Caco-2 (cell line): ENCODE measurements around the gene FAM50B. TPM values are rescaled to one million over a fixed set of nuclear protein-coding genes. Genes with fewer than 3 reads are reported as not detected.

Experiments
- BruUV-seq: library from RNA; stranded (reverse); fragments of 400-500 nt; replicated peaks from 2 replicates; lab custom pipeline; 2021; lab: Mats Ljungman, UMichigan
- CTCF ChIA-PET: fragments of 300-600 bp; sonication (Branson Sonifier 250); formaldehyde crosslinking; loops from one replicate; lab custom pipeline; 2022; ENCODE audit warnings: antibody characterized with exemption; lab: Charles Lee
- POLR2A ChIA-PET: fragments of 300-600 bp; sonication (Branson Sonifier 250); formaldehyde crosslinking; loops from one replicate; lab custom pipeline; 2022; ENCODE audit warnings: antibody characterized with exemption; lab: Charles Lee
- DNase-seq, 2 experiments: peaks; one replicate each; pipeline versions ENCODE4 v3.0.0 to v3.0.0-alpha.2; 2020 to 2022
- H3K27me3 ChIP-seq: replicated peaks from 2 replicates; pipeline ENCODE4 v1.6.0; 2011; ENCODE audit warnings: low read length; ENCODE audit not compliant: control insufficient read depth, insufficient read depth
- H3K36me3 ChIP-seq: 2 replicates; pipeline ENCODE4 v1.5.1; 2011; ENCODE audit warnings: low read length; ENCODE audit not compliant: control insufficient read depth, insufficient read depth
- H3K4me1 ChIP-seq: fragments of 250-450 bp; sonication (Bioruptor Pico); 2 replicates; pipeline ENCODE4 v1.5.1; 2020; ENCODE audit warnings: mild to moderate bottlenecking
- H3K4me3 ChIP-seq: 2 replicates; pipeline ENCODE4 v1.5.1; 2011; ENCODE audit warnings: low read depth, mild to moderate bottlenecking, control low read depth, low read length
- H3K9me3 ChIP-seq: fragments of 250-450 bp; sonication (Bioruptor Pico); 2 replicates; pipeline ENCODE4 v1.5.1; 2020; ENCODE audit warnings: mild to moderate bottlenecking, moderate library complexity
- H3K27ac Mint-ChIP-seq: one replicate; pipeline ENCODE4 v1.8.0; 2022; ENCODE audit warnings: mixed read lengths; ENCODE audit not compliant: unreplicated experiment
- H3K27me3 Mint-ChIP-seq: one replicate; pipeline ENCODE4 v1.8.0; 2022; ENCODE audit warnings: mixed read lengths; ENCODE audit not compliant: insufficient read depth, unreplicated experiment
- H3K36me3 Mint-ChIP-seq: one replicate; pipeline ENCODE4 v1.8.0; 2022; ENCODE audit warnings: mild to moderate bottlenecking, mixed read lengths; ENCODE audit not compliant: insufficient read depth, unreplicated experiment
- H3K4me1 Mint-ChIP-seq: one replicate; pipeline ENCODE4 v1.8.0; 2022; ENCODE audit warnings: low read depth, mixed read lengths; ENCODE audit not compliant: unreplicated experiment
- H3K4me3 Mint-ChIP-seq: one replicate; pipeline ENCODE4 v1.8.0; 2022; ENCODE audit warnings: mild to moderate bottlenecking, moderate library complexity, mixed read lengths; ENCODE audit not compliant: unreplicated experiment
- H3K9me3 Mint-ChIP-seq: one replicate; pipeline ENCODE4 v1.8.0; 2022; ENCODE audit warnings: mixed read lengths; ENCODE audit not compliant: unreplicated experiment
- CTCF ChIP-seq, 2 experiments: fragments of 200-600 bp in 1 of 2; IDR thresholded peaks; 1 replicate in 1 of 2; 2 replicates in 1 of 2; pipeline versions ENCODE4 v1.5.1 to v1.8.0; 2011 to 2022; ENCODE audit warnings: antibody characterized with exemption in 1 of 2, control low read depth in 1 of 2, inconsistent platforms in 1 of 2, low read depth in 1 of 2, low read length in 1 of 2, mild to moderate bottlenecking in 1 of 2, moderate library complexity in 1 of 2; ENCODE audit not compliant: insufficient read depth in 1 of 2, severe bottlenecking in 1 of 2, unreplicated experiment in 1 of 2
- intact Hi-C: fragments of 100-400 bp; cut with micrococcal nuclease; formaldehyde crosslinking; loops from one replicate; pipeline ENCODE4 v1.10.0; 2022; ENCODE audit not compliant: unreplicated experiment
- total RNA-seq: library from RNA; stranded (reverse); gene quantifications from 2 replicates; pipeline ENCODE4 v1.2.3, GENCODE V29; 2022

The FAM50B gene
- total RNA-seq, 1 experiment from 2014 or later: not detected

GRCh38 chr6:3829285-3829684, 19.9 kb upstream of the FAM50B start:
- no peak for TF ChIP-seq CTCF (IDR thresholded peaks at IDR 0.05; ENCODE audit: insufficient read depth in 1 of 2, low read depth in 1 of 2, low read length in 1 of 2, severe bottlenecking in 1 of 2, unreplicated experiment in 1 of 2)
- CTCF ChIA-PET: no interaction called here

DNA sequence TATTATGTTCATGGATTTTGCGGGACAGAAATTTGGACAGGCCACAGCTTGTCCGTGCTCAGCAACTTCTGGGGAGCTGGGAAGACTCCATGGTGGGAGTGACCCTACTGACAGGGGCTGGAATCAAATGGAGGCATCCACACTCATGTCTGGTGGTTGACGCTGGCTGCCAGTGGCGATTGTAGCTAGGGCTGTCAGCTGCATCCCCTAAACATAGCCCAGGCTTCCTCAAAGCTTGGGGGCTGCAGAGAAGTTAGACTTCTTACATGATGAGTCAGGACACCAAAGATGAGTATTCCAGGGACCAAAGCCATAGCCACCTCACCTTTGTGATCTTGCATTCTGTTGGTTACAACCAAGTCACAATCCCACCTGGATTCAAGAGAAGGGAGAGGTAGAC, 18.4 kb upstream of the FAM50B start:
- no peaks in the 10 kb centered on the region for H3K9me3 Mint-ChIP-seq
- H3K36me3 ChIP-seq: no peaks in the 10 kb centered on the region
- DNase-seq: no peak
- H3K4me3 ChIP-seq: no peak overlapping the region
- H3K27me3 ChIP-seq: no peaks in the 10 kb centered on the region
- no TSS peak for BruUV-seq
- no peaks in the 10 kb centered on the region for H3K27me3 Mint-ChIP-seq
- H3K36me3 Mint-ChIP-seq: no peaks in the 10 kb centered on the region
- ChIA-PET POLR2A (no interaction called here), CTCF (no interaction called here)
- no peak overlapping the region for H3K27ac Mint-ChIP-seq
- intact Hi-C loops: no loop called here
- H3K9me3 ChIP-seq: no peaks in the 10 kb centered on the region
- no peak overlapping the region for H3K4me3 Mint-ChIP-seq
- peaks cover 7% of the 10 kb centered on the region for H3K4me1 Mint-ChIP-seq
- TF ChIP-seq CTCF (IDR thresholded peaks at IDR 0.05; ENCODE audit: insufficient read depth in 1 of 2, low read depth in 1 of 2, low read length in 1 of 2, severe bottlenecking in 1 of 2, unreplicated experiment in 1 of 2): no peak
- peaks cover 10% of the 10 kb centered on the region for H3K4me1 ChIP-seq

More at GRCh38 chr6:3829285-3829684, 19.9 kb upstream of the FAM50B start:
- H3K4me1 Mint-ChIP-seq: no peaks in the 10 kb centered on the region
- intact Hi-C loops: no loop called here
- no peaks in the 10 kb centered on the region for H3K9me3 ChIP-seq
- no peaks in the 10 kb centered on the region for H3K4me1 ChIP-seq
- no peaks in the 10 kb centered on the region for H3K36me3 ChIP-seq
- no peaks in the 10 kb centered on the region for H3K27me3 Mint-ChIP-seq
- DNase-seq: no peak
- no peak overlapping the region for H3K4me3 ChIP-seq
- no peaks in the 10 kb centered on the region for H3K9me3 Mint-ChIP-seq
- no peaks in the 10 kb centered on the region for H3K36me3 Mint-ChIP-seq
- H3K27me3 ChIP-seq: no peaks in the 10 kb centered on the region
- POLR2A ChIA-PET: no interaction called here
- no TSS peak for BruUV-seq
- H3K27ac Mint-ChIP-seq: no peak overlapping the region
- no peak overlapping the region for H3K4me3 Mint-ChIP-seq

DNA sequence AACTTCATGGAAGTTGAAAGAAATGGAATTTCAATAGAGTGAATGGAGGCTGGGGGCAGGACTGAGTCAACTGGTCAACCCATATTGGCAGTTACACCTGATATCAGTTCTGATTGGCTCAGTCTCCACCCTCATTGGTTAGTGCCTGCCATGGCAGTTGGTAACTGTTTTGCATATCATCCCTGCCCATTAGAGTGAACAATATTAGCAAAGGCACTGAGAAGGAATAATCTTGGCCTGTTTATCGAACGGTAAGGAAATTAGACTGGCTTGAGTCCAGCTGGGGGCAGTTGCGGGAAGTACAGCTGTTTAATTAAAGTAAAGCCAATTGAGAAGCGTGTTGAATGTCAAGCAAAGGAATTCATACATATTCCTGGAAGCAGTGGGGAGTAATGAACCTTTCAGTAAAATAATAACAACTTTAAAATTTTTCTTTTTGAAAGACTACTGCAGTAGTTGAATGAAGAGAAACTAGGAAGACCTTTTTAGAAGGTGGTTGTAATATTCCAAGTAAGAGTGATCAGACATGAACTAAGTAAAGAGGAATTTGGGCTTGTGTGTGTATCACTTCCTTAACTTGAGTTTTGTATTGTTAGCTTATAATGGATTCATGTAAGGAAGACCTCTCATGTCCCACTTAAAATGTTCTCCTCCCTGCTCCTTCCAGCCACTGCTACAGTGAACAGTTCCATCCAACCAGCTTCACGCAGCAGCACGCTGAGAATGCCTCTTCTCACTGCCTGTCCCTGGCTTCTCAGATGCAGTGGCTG, 17.2 kb upstream of the FAM50B start:
- H3K4me1 Mint-ChIP-seq: peaks cover 7% of the 10 kb centered on the region
- DNase-seq: no peak
- TF ChIP-seq CTCF (IDR thresholded peaks at IDR 0.05; ENCODE audit: insufficient read depth in 1 of 2, low read depth in 1 of 2, low read length in 1 of 2, severe bottlenecking in 1 of 2, unreplicated experiment in 1 of 2): no peak
- H3K9me3 Mint-ChIP-seq: no peaks in the 10 kb centered on the region
- Histone ChIP-seq H3K4me3 (no peak overlapping the region), H3K4me1 (peaks cover 11% of the 10 kb centered on the region), H3K27me3 (no peaks in the 10 kb centered on the region), H3K36me3 (no peaks in the 10 kb centered on the region), H3K9me3 (no peaks in the 10 kb centered on the region)
- no TSS peak for BruUV-seq
- H3K4me3 Mint-ChIP-seq: no peak overlapping the region
- POLR2A ChIA-PET: no interaction called here
- H3K27ac Mint-ChIP-seq: no peak overlapping the region
- CTCF ChIA-PET: no interaction called here
- H3K27me3 Mint-ChIP-seq: no peaks in the 10 kb centered on the region
- H3K36me3 Mint-ChIP-seq: no peaks in the 10 kb centered on the region
- intact Hi-C loops: no loop called here
